ENCODE measurements around the gene SLC3A2. TPM values are rescaled to one million over a fixed set of nuclear protein-coding genes. Genes with fewer than 3 reads are reported as not detected.

The SLC3A2 gene
- total and polyA plus RNA-seq, 2 of the 13 experiments (the other 11 are each of a cell fraction or from before 2014, with no cell fraction given), result 213 to 226 TPM

- H3K4me3 ChIP-seq (replicated peaks in 1 of 3; ENCODE audit: insufficient read depth in 1 of 3, low read depth in 2 of 3, low read length in 3 of 3), result peak within 1 kb of the TSS; percentile 78 to 100 (median 99)
- H2AFZ ChIP-seq (ENCODE audit: low read length), result no peak within 1 kb of the TSS
- H3K27me3 ChIP-seq (ENCODE audit: control insufficient read depth in 1 of 2, insufficient read depth in 2 of 2, low read length in 2 of 2), result no peaks in the 10 kb centered on the region; a peak in 1 of 5 replicates
- H3K27ac ChIP-seq (ENCODE audit: extremely low read length, insufficient read depth, low read length), result peak within 1 kb of the TSS; percentile 95
- ChIA-PET POLR2A (interaction anchor here (0.6 to 2.8 kb wide), 36 partner anchors 8 to 259 kb away, joined by 3 to 164 read pairs (median 6); partner anchors contain the start of genes BSCL2, C11orf98, CSKMT and EEF1G), CTCF (ENCODE audit: low intra/inter-chr PET ratio, low total read pairs) (no interaction called here)
- H4K20me1 ChIP-seq (ENCODE audit: insufficient read depth, low read length), result no peaks in the 10 kb centered on the region
- no peaks in the 10 kb centered on the region for H3K9me3 ChIP-seq (ENCODE audit: low read length)
- ATAC-seq (peak; percentile 20), DNase-seq (ENCODE audit: low spot score) (no peak), FAIRE-seq (no peak)
- H3K9ac ChIP-seq (ENCODE audit: insufficient read depth, low read depth, low read length), result peak within 1 kb of the TSS; percentile 94
- H3K36me3 ChIP-seq (replicated peaks in 1 of 2; ENCODE audit: control insufficient read depth in 1 of 2, insufficient read depth in 2 of 2, low read length in 2 of 2), result peaks cover 19 to 39% of the 10 kb centered on the region in 2 experiments
- in situ Hi-C loops (cut with HindIII; ENCODE audit: extremely low pct_ligation_motif_present, low pct_unique_long_range_greater_than_20kb), result loop anchor here (5.0 kb wide), 1 partner anchor 45 kb away; the partner anchor contains the start of gene TMEM179B
- peak within 1 kb of the TSS; percentile 92 for H3K4me2 ChIP-seq (ENCODE audit: low read depth, low read length)
- WGBS (ENCODE audit: low lambda C conversion rate), result 21% methylated on average over 37 of the region's 40 CpGs
- TSS peak; percentile 91 for BruUV-seq (replicated peaks)
- intact Hi-C loops (cut with micrococcal nuclease; ENCODE audit: unreplicated experiment), result no loop called here
- peaks cover 37% of the 10 kb centered on the region for H3K79me2 ChIP-seq (ENCODE audit: insufficient read depth, low read length)
- H3K4me1 ChIP-seq (ENCODE audit: insufficient read depth, low read length), result peaks cover 35% of the 10 kb centered on the region
- TF ChIP-seq NR3C1 (CRISPR knock-in tag; IDR thresholded peaks at IDR 0.05) (no peak), EEA1 (CRISPR knock-in tag; IDR thresholded peaks at IDR 0.05; ENCODE audit: borderline replicate concordance) (no peak), HOXA5 (CRISPR knock-in tag; IDR thresholded peaks at IDR 0.05) (peak; percentile 54; the same call in 1 of the 2 replicates), MIER2 (CRISPR knock-in tag; IDR thresholded peaks at IDR 0.05) (no peak), ZNF230 (CRISPR knock-in tag; IDR thresholded peaks at IDR 0.05) (no peak), ATF3 (CRISPR knock-in tag; IDR thresholded peaks at IDR 0.05) (no peak), FOXA3 (CRISPR knock-in tag; IDR thresholded peaks at IDR 0.05) (no peak), ZNF557 (CRISPR knock-in tag; IDR thresholded peaks at IDR 0.05) (no peak), HMGA1 (CRISPR knock-in tag; conservative IDR thresholded peaks at IDR 0.05) (no peak), ZNF549 (CRISPR knock-in tag; IDR thresholded peaks at IDR 0.05) (no peak), ZNF326 (CRISPR knock-in tag; IDR thresholded peaks at IDR 0.05; ENCODE audit: borderline replicate concordance) (no peak), ZNF33A (CRISPR knock-in tag; IDR thresholded peaks at IDR 0.05; ENCODE audit: borderline replicate concordance) (no peak), PHB2 (IDR thresholded peaks at IDR 0.05; ENCODE audit: partially characterized antibody) (no peak), RAD51 (IDR thresholded peaks at IDR 0.05; ENCODE audit: borderline replicate concordance) (no peak), AHDC1 (CRISPR knock-in tag; IDR thresholded peaks at IDR 0.05; ENCODE audit: borderline replicate concordance) (no peak), HHEX (CRISPR knock-in tag; IDR thresholded peaks at IDR 0.05) (no peak)
- TF ChIP-seq, protein P1, sequence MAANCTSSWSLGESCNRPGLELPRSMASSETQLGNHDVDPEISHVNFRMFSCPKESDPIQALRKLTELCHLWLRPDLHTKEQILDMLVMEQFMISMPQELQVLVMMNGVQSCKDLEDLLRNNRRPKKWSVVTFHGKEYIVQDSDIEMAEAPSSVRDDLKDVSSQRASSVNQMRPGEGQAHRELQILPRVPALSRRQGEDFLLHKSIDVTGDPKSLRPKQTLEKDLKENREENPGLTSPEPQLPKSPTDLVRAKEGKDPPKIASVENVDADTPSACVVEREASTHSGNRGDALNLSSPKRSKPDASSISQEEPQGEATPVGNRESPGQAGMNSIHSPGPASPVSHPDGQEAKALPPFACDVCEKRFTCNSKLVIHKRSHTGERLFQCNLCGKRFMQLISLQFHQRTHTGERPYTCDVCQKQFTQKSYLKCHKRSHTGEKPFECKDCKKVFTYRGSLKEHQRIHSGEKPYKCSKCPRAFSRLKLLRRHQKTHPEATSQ (CRISPR knock-in tag; IDR thresholded peaks at IDR 0.05; ENCODE audit: borderline replicate concordance), result no peak
These were observed 48.1 kb upstream of the SLC3A2 start, which contains the start of gene TEX54 for GRCh38 chr11:62832336-62833234. TSS of gene TEX54 (minus strand) at chr11:62832841.
